CD4-positive, alpha-beta T cell treated with Interleukin-17A for 4 hours (primary cell): ENCODE results near the gene PLA2G4B.

Experiments
- DNase-seq: peaks from one replicate; pipeline ENCODE4 v3.0.0-alpha.2; 2020; ENCODE audit warnings: mixed read lengths

Gene PLA2G4B

GRCh38 chr15:41891226-41891625, 52.6 kb downstream of the PLA2G4B start:
- DNase-seq: no peak

DNA sequence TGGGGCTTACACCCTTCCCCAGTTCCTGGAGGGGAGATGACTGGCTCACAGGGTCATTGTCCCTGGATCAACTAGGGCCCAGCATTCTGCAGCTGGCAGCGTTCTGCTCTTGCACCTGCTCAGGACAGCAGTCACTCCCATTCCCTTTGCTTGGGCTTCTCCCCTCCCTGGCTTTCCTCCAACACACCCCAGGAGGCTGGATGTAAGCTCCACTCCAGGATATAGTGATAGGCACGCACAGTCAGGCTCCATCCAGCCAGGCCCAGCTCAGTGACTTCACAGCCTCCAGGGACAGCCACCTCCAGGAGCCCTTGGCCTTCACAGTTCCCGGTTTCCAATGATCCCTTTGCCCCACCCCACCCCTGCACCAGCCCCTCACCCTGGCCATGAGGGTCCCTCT, 53.3 kb downstream of the PLA2G4B start:
- no peak for DNase-seq

DNA sequence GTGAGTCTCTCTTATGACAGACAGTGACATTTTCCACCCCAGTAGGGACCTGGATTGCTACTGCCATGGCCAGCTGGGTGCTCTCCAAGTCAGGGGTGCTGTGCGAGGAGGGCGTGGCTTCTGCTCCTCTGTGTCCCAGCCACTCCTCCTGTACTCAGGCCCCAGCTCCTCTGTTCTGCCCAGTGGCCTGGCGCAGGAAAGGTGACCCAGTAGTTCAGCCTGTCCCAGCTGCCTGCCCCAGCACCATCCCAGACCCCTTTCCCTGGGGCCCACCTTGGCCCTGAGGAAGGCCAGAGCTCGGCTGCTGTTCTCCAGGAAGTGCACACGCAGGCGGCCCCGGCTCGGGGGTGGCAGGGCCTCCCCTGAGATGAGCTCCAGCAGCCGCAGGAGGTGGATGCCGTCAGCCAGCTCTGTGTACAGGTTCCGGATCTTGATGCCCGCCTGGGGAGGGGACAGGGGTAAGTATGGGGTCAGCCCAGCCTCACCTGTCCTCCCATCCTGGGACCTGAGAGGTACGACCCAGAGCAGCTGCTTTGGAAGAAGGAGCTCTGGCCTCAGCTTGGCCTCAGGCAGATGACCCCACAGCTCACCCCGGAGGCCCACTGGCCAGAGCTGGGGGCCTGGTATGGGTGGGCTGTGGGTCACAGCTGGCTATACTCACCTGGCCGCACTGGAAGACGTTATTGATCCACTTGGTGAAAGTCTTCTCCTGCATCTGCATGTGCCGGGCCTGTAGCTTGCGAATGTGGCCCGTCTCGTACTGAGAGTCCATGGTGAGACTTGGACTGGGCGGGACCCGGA, 54.2 kb downstream of the PLA2G4B start:
- DNase-seq: peak; percentile 62

DNA sequence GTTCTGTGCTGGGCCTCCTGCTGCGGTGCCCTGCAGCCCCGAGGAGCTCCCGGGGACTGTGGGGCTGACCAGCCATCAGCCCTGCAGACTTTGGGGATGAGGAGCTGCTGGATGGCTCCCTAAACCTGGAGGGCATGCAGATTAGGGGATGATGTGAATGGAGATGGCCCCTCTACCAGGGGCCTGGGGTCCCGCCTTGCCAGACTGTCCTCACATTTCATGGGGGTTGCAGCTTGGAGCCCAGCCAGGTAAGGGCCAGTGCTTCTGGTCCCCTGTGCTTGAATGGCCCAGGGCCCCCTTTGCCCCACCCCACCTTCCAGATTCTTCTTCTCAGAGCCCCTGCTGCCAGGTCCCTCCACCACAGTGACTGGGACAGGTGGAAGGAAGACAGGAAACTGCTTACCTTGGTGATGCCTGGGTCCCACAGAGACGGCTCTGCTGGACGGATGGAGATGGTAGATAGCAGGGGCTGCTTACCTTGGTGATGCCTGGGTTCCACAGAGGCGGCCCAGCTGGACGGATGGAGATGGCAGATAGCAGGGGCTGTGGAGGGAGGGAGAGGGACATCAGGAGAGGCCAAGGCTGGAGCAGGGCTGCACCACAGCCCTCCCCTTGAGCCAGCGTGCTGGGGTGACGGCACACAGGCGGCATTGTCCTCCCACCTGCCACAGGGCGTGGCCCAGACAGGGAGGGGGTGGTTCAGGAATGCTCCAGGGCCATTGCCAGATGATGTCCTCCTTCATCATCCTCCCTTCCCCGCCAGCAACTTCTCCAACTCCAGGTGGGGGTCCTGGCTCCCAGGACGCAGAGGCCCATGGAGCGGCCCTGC, 55.0 kb downstream of the PLA2G4B start, which contains the start of gene SPTBN5:
SPTBN5 (minus strand) TSS at position 632 of the 829 bp plus-strand sequence; CDS start at position 76, 556 bp downstream.
- peak; percentile 24 for DNase-seq

- DNase-seq: no peak
These were observed 55.7 kb downstream of the PLA2G4B start for GRCh38 chr15:41894251-41894790.

GRCh38 chr15:41894791-41895463, 56.3 kb downstream of the PLA2G4B start:
- peak; percentile 95 for DNase-seq

DNA sequence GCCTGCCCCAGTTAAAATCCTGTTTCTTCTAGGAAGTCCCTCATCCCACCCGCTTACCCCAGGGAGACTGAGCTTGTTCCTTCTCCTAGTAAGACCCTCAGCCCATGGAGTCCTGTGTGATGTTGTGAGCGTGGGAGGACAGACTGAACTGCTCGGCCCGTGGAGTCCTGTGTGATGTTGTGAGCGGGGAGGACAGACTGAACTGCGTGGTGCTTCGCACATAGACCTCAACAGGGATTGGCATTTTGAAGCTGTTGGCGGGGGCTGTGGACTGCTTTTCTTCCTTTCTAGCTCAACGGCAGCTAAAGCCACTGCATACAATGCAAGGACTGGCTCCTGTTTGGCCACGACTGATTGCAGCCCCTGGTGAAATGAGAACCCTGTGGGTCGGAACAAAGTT, 56.8 kb downstream of the PLA2G4B start:
- DNase-seq: peak; percentile 19

DNA sequence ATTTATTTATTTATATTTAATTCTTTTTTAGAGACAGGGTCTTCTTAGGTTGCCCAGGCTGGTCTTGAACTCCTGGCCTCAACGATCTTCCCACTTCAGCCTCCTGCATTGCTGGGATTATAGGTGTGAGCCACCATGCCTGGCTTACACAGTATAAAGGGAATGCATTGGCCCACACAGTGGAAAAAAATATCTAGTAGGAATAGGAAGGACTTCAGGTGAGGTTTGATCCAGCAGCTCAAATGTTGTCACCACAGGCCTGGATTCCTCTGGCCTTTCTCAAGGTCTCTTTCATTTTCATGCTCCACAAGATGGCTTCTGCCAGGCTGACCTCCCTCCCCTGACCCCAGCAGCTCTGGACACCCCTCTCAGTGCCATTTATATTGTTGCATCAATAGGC, 57.3 kb downstream of the PLA2G4B start:
- no peak for DNase-seq

- DNase-seq: no peak
These were observed 57.9 kb downstream of the PLA2G4B start for GRCh38 chr15:41896566-41896965.

- no peak for DNase-seq
These were observed 58.7 kb downstream of the PLA2G4B start for GRCh38 chr15:41897363-41897799.
